ENCODE results near the gene SCFD2. TPM values are rescaled to one million over a fixed set of nuclear protein-coding genes. Genes with fewer than 3 reads are reported as not detected.
A peak's percentile ranks its signal among the peaks of the same experiment; 100 is the strongest.

The SCFD2 gene
- total and polyA plus RNA-seq, 10 of the 15 experiments (the other 5 are each of a cell fraction or from before 2014, with no cell fraction given) = 4.8 to 37.6 (median 24.9) TPM

DNA sequence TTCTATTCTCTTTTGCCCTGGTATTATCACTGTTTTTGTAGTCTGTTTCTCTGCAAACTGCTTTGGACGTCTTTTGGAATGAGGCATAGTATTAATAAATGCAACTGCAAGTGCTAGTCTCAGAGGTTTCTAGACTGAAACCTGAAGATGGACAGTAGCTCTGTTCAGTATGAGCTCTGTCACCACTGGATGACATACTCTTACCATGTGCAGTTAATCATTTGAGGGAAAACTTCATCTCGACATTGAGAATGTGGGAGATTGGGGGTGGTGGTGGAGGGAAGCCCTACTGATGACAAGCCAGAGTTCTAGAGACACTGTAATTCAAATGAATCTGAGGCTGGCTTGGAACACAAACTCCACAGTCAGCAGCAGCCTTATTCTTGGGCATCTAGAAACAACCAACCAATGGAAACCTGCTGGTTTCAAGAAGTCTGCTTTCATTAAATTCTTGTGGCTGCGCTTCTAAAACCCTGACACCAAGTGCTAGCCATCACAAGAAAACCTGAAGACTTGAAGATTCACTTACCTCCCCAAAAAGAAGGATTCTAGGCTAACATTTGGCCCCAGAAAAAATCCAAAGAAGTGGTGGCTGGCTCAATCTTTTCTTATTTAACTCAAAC, 342.1 kb downstream of the SCFD2 start:
- H3K79me2 ChIP-seq (ENCODE audit: control insufficient read depth, insufficient read depth, low read length) = no peaks in the 10 kb centered on the region
- H3K4me2 ChIP-seq (ENCODE audit: control insufficient read depth, insufficient read depth) = no peak overlapping the region
- no peaks in the 10 kb centered on the region for H3K9me3 ChIP-seq (replicated peaks; ENCODE audit: control insufficient read depth, insufficient read depth, low read length)
- BruUV-seq (replicated peaks) = no TSS peak
- ChIA-PET CTCF (interaction anchor here (1.5 to 1.9 kb wide), 3 partner anchors 11 to 22 kb away, joined by 3 to 8 read pairs (median 4); no protein-coding TSS in a partner anchor), RAD21 (ENCODE audit: unreplicated experiment) (no interaction called here), SMC1A (ENCODE audit: uncharacterized antibody, unreplicated experiment) (no interaction called here), POLR2A (interaction anchor here (0.5 kb wide), 1 partner anchor 104 kb away, joined by 3 read pairs; no protein-coding TSS in a partner anchor)
- H3K4me1 ChIP-seq (ENCODE audit: control insufficient read depth, insufficient read depth, low read length) = peaks cover 4% of the 10 kb centered on the region
- intact Hi-C loops (cut with micrococcal nuclease; ENCODE audit: unreplicated experiment) = no loop called here
- FAIRE-seq (no peak), DNase-seq (ENCODE audit: low read depth, low spot score) (no peak), ATAC-seq (peak; percentile 87)
- in situ Hi-C loops (cut with MboI) = no loop called here
- no peak overlapping the region for H2AFZ ChIP-seq (ENCODE audit: control insufficient read depth, low read depth, low read length)
- H3K4me3 ChIP-seq = no peak overlapping the region
- 92% methylated on average over 3 of the region's 3 CpGs for WGBS (ENCODE audit: insufficient coverage, insufficient replicate concordance, low lambda C conversion rate, missing lambda C conversion rate)
- TF ChIP-seq RBBP5 (conservative IDR thresholded peaks at IDR 0.05) = no peak
- TF ChIP-seq FOS (IDR thresholded peaks at IDR 0.05; ENCODE audit: borderline replicate concordance, extremely low read depth, insufficient read length) = no peak
- TF ChIP-seq SMC3 (IDR thresholded peaks at IDR 0.05; ENCODE audit: borderline replicate concordance, low read length) = no peak
- TF ChIP-seq BMI1 (IDR thresholded peaks at IDR 0.05; ENCODE audit: borderline replicate concordance) = no peak
- TF ChIP-seq ZNF384 (IDR thresholded peaks at IDR 0.05; ENCODE audit: borderline replicate concordance, low read depth, low read length) = no peak
- TF ChIP-seq, protein P1, sequence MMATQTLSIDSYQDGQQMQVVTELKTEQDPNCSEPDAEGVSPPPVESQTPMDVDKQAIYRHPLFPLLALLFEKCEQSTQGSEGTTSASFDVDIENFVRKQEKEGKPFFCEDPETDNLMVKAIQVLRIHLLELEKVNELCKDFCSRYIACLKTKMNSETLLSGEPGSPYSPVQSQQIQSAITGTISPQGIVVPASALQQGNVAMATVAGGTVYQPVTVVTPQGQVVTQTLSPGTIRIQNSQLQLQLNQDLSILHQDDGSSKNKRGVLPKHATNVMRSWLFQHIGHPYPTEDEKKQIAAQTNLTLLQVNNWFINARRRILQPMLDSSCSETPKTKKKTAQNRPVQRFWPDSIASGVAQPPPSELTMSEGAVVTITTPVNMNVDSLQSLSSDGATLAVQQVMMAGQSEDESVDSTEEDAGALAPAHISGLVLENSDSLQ (IDR thresholded peaks at IDR 0.05) = 0 out of 2 replicates have a peak, but pooled peaks have one; percentile 8
- no peak for TF ChIP-seq GABPA (IDR thresholded peaks at IDR 0.05; ENCODE audit: low read depth)
- no peaks in the 10 kb centered on the region for H4K20me1 ChIP-seq (ENCODE audit: control insufficient read depth, insufficient read depth)
- H3K9ac ChIP-seq (ENCODE audit: control insufficient read depth, insufficient read depth, low read length) = no peak overlapping the region
- H3K27me3 ChIP-seq (replicated peaks in 1 of 2; ENCODE audit: control insufficient read depth in 2 of 2, insufficient read depth in 2 of 2, low read length in 1 of 2) = no peaks in the 10 kb centered on the region
- H3K27ac ChIP-seq (ENCODE audit: control insufficient read depth, insufficient read depth) = no peak overlapping the region
- no peaks in the 10 kb centered on the region for H3K36me3 ChIP-seq (ENCODE audit: control insufficient read depth in 2 of 2, insufficient read depth in 2 of 2, low read length in 1 of 2)
